Left lung (tissue), 10 donors: ENCODE measurements around the gene LRP1-AS. TPM values are rescaled to one million over a fixed set of nuclear protein-coding genes. Genes with fewer than 3 reads are reported as not detected.

Source experiments
- ATAC-seq: fragments of 200-7000 bp; cut with Tn5 transposase; one replicate; pipeline ENCODE4 v1.9.1; 2020; ENCODE audit warnings: moderate library complexity
- DNase-seq, 4 donors: peaks; one replicate each; pipeline ENCODE4 v3.0.0-alpha.2; 2013 to 2020
- H3K27ac ChIP-seq, 2 donors: fragments of 200-600 bp; sonication (generic) in 1 of 2; one replicate each; pipeline versions ENCODE4 v1.5.0 to v1.8.0; 2020 to 2021
- H3K27me3 ChIP-seq, 2 donors: fragments of 200-600 bp; sonication (generic) in 1 of 2; one replicate each; pipeline versions ENCODE4 v1.5.0 to v1.8.0; 2020 to 2021
- H3K36me3 ChIP-seq, 2 donors: fragments of 200-600 bp; sonication (generic) in 1 of 2; one replicate each; pipeline versions ENCODE4 v1.5.0 to v1.8.0; 2020 to 2021
- H3K4me1 ChIP-seq, 2 donors: fragments of 200-600 bp; one replicate each; pipeline ENCODE4 v1.8.0; 2021
- H3K4me3 ChIP-seq, 2 donors: fragments of 200-600 bp; sonication (generic) in 1 of 2; one replicate each; pipeline versions ENCODE4 v1.5.0 to v1.8.0; 2020 to 2021; ENCODE audit warnings: mild to moderate bottlenecking in 1 of 2
- H3K9me3 ChIP-seq, 2 donors: fragments of 200-600 bp; sonication (generic) in 1 of 2; one replicate each; pipeline versions ENCODE4 v1.5.0 to v1.8.0; 2020 to 2021
- intact Hi-C, 2 donors: fragments of 100-400 bp; cut with DNase I; formaldehyde crosslinking; loops; one replicate each; pipeline versions ENCODE4 v1.11.2 to v1.14.2; 2022
- polyA plus RNA-seq, 6 donors: library from polyadenylated mRNA; unstranded; fragments of 120-200 nt; gene quantifications; one replicate each; pipeline ENCODE4 v1.2.1, GENCODE V29; 2013; ENCODE audit not compliant: insufficient read length in 6 of 6
- total RNA-seq, 2 donors: library from RNA; stranded (reverse); fragmentation: NEBNext Ultra II Directional; extraction: Animal tissue kit (Norgen Biotek cat#: 25700); gene quantifications; one replicate each; pipeline ENCODE4 v1.2.1, GENCODE V29; 2021
- TF ChIP-seq, protein P1 (sequence below), 2 donors: fragments of 200-600 bp; sonication (generic) in 1 of 2; IDR thresholded peaks; one replicate each; pipeline versions ENCODE4 v1.5.0 to v1.8.0; 2021; ENCODE audit warnings: antibody characterized with exemption in 2 of 2
- donor health status: DM: no; HTN: yes; CAD: no.
- donor health status: DM: no; HTN: no; CAD: no.

LRP1-AS gene
- total and polyA plus RNA-seq, 8 donors: 0.24 to 1.0 (median 0.69) TPM; not detected in 3

DNA sequence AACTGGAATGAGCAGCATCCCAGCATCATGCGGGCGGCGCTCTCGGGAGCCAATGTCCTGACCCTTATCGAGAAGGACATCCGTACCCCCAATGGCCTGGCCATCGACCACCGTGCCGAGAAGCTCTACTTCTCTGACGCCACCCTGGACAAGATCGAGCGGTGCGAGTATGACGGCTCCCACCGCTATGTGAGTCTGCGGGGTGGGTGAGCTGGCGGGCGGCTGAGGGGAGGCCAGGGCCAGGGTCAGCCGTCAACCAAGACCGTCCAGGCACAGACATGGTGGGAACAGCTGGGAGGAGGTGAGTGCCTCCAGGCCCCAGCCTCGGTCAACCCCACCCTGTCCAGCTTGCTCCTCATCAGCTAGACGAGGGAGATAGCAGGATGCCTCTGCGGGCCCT is 43.4 kb upstream of the LRP1-AS start:
- TF ChIP-seq, protein P1, sequence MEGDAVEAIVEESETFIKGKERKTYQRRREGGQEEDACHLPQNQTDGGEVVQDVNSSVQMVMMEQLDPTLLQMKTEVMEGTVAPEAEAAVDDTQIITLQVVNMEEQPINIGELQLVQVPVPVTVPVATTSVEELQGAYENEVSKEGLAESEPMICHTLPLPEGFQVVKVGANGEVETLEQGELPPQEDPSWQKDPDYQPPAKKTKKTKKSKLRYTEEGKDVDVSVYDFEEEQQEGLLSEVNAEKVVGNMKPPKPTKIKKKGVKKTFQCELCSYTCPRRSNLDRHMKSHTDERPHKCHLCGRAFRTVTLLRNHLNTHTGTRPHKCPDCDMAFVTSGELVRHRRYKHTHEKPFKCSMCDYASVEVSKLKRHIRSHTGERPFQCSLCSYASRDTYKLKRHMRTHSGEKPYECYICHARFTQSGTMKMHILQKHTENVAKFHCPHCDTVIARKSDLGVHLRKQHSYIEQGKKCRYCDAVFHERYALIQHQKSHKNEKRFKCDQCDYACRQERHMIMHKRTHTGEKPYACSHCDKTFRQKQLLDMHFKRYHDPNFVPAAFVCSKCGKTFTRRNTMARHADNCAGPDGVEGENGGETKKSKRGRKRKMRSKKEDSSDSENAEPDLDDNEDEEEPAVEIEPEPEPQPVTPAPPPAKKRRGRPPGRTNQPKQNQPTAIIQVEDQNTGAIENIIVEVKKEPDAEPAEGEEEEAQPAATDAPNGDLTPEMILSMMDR (IDR thresholded peaks at IDR 0.05): no peak
- Histone ChIP-seq H3K4me3 (no peak overlapping the region), H3K27me3 (no peaks in the 10 kb centered on the region), H3K4me1 (peaks cover 0 to 9% of the 10 kb centered on the region in 2 donors), H3K9me3 (no peaks in the 10 kb centered on the region), H3K36me3 (peaks cover 0 to 96% of the 10 kb centered on the region in 2 donors), H3K27ac (no peak overlapping the region)
- ATAC-seq (no peak), DNase-seq (no peak)
- intact Hi-C loops: no loop called here

DNA sequence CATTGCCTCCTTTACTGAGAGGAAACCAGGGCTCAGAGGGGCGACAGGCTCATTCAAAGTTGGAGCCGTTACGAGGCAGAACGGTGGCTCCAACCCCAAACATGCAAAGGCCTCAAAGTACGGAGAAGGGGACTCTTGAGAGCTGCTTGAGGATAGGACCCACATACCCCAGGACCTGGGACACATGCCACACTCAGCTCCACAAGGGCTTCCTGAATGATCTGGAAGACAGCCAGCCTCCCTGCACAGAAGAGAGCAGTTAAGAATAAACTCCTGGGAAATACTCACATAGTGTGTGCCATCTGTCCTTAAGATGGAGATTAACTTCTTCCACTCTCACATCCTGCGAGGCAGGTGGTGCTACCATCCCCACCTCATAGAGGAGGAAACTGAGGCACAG is 42.6 kb upstream of the LRP1-AS start:
- Histone ChIP-seq H3K4me1 (peaks cover 0 to 9% of the 10 kb centered on the region in 2 donors), H3K9me3 (no peaks in the 10 kb centered on the region), H3K4me3 (no peak overlapping the region), H3K27me3 (no peaks in the 10 kb centered on the region), H3K27ac (no peak overlapping the region), H3K36me3 (peaks cover 0 to 96% of the 10 kb centered on the region in 2 donors)
- ATAC-seq (peak; percentile 72), DNase-seq (peak in 2 of 4 donors; percentile 54 to 79)
- intact Hi-C loops: no loop called here
- TF ChIP-seq, protein P1 (IDR thresholded peaks at IDR 0.05): no peak

DNA sequence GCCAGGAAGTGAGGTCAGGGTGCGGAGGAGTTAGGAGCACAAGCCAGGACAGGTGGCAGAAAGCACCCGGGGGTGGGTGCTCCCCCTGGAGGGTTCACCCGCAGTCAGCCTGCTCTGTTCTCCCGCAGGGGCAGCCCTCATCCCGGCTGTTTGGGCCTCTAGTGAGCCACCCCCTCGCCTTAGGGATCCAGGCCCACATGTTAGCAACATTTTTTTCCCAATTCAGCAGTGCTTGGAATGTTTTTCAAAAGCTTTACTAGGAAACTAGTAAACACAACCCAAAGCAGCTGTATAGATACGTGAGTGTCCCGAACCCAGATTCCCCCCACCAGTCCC is 40.6 kb upstream of the LRP1-AS start:
- Histone ChIP-seq H3K4me1 (peaks cover 0 to 9% of the 10 kb centered on the region in 2 donors), H3K36me3 (peaks cover 0 to 96% of the 10 kb centered on the region in 2 donors), H3K9me3 (no peaks in the 10 kb centered on the region), H3K27me3 (no peaks in the 10 kb centered on the region), H3K27ac (no peak overlapping the region), H3K4me3 (no peak overlapping the region)
- TF ChIP-seq, protein P1 (IDR thresholded peaks at IDR 0.05): no peak
- intact Hi-C loops: loop anchor here in 1 of 2 donors (10.0 kb wide), 1 partner anchor 63 kb away; the partner anchor contains the start of gene LRP1
- no peak for ATAC-seq
- no peak for DNase-seq

DNA sequence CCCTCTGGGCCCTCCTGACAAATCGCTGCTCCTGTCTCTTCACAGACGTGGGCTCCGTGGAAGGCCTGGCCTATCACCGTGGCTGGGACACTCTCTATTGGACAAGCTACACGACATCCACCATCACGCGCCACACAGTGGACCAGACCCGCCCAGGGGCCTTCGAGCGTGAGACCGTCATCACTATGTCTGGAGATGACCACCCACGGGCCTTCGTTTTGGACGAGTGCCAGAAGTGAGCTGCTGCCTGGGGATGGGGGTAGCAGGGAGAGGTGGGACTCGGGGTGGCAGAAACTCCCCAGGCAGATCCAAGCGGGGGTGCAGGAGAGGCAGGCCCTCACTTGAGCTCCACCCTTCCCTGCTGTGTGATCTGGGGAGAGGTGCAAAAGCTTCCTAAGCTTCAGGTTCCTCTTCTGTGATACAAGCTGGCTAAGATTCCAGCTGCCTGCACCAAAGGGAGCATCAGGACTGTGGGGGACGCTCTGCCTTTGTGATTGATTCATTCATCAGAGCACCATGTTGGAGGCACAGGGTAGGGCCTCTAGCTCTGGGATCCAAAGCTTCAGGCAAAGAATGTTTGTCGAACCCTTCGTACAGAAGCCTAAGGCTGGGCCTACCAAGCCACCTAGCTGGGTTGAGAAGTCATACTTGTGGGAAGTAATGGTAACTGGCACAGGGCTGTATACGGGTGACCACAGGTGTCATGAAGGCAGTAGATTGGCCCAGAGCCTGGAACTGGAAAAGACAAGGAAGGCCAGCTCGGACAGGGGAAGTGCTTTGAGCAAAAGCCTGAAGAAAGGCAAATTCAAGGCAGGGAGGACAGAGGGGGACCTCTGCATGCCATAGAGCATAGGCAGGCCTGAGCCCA is 40.0 kb upstream of the LRP1-AS start:
- Histone ChIP-seq H3K9me3 (no peaks in the 10 kb centered on the region), H3K4me1 (peaks cover 0 to 9% of the 10 kb centered on the region in 2 donors), H3K27ac (no peak overlapping the region), H3K4me3 (no peak overlapping the region), H3K36me3 (peaks cover 0 to 91% of the 10 kb centered on the region in 2 donors), H3K27me3 (no peaks in the 10 kb centered on the region)
- ATAC-seq (no peak), DNase-seq (no peak)
- intact Hi-C loops: loop anchor here in 1 of 2 donors (10.0 kb wide), 1 partner anchor 63 kb away; the partner anchor contains the start of gene LRP1
- TF ChIP-seq, protein P1 (IDR thresholded peaks at IDR 0.05): no peak

DNA sequence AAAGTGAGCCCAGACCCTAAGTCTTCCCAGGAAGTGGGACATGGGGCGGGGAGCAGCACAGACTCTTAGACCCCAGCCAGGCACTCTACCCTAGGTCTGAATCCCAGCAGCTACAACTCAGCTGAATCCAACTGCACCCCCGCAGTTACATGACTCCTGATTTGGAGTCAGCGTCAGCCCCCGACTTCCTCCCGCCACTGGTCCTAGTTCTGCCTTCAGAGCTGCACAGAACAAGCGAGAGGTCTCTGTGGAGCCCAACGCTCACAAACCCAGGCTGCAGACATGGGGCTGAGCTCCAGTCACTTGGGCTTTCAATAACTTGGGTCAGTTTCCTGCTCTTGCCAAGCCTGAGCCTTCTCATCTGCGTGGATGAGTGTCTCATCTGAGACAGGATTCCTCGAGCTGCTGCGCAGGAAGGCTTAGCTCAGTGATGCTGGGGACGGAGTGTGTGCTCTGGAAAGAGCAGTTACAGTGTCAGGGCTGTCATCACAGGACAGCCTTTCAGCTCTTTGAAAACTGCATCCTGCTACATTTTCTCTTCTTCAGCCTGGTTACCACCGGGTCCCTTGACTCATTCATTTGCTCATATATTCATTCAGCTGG is 38.6 kb upstream of the LRP1-AS start:
- no peak for ATAC-seq
- H3K9me3 ChIP-seq: no peaks in the 10 kb centered on the region
- H3K27ac ChIP-seq: no peak overlapping the region
- no peak overlapping the region for H3K4me3 ChIP-seq
- peaks cover 0 to 87% of the 10 kb centered on the region in 2 donors for H3K36me3 ChIP-seq
- DNase-seq: no peak
- intact Hi-C loops: loop anchor here in 1 of 2 donors (10.0 kb wide), 1 partner anchor 61 kb away; the partner anchor contains the start of gene LRP1
- H3K27me3 ChIP-seq: no peaks in the 10 kb centered on the region
- H3K4me1 ChIP-seq: peaks cover 0 to 9% of the 10 kb centered on the region in 2 donors
- TF ChIP-seq, protein P1 (IDR thresholded peaks at IDR 0.05): no peak
